ENCODE data around the gene SEC14L1.
"Not testable (repeated sequence)": the region's sequence is repeated elsewhere in the genome, so short reads cannot be mapped to it uniquely, and the experiment has no call there.

The SEC14L1 gene

GRCh38 chr17:77143306-77143705 is 2.5 kb downstream of the SEC14L1 start:
- DNase-seq, result no peak

DNA sequence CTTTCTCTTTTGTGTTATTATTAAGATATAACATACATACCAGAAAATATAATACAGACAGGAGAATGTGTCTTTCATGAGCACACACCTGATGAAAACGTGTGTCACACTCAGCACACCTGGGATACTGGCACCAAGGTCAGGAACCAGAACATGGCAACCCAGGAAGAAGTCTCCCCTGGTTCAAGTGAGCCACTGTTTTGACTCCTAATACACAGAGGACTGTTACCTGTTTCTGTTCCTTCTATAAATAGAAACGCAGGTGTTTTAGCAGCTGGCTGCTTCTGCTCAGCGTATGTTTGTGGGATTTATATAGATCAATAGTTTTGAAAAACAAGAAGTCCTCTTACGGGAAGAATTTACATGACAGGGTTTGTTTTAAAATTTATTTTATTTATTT is 3.5 kb downstream of the SEC14L1 start:
- no peak for DNase-seq

- no peak for DNase-seq
These were observed 4.4 kb downstream of the SEC14L1 start for GRCh38 chr17:77145224-77145611.

GRCh38 chr17:77145612-77146245 is 5.0 kb downstream of the SEC14L1 start:
- DNase-seq, result no peak

- DNase-seq, result no peak
These were observed 5.5 kb downstream of the SEC14L1 start for GRCh38 chr17:77146246-77146632.

DNA sequence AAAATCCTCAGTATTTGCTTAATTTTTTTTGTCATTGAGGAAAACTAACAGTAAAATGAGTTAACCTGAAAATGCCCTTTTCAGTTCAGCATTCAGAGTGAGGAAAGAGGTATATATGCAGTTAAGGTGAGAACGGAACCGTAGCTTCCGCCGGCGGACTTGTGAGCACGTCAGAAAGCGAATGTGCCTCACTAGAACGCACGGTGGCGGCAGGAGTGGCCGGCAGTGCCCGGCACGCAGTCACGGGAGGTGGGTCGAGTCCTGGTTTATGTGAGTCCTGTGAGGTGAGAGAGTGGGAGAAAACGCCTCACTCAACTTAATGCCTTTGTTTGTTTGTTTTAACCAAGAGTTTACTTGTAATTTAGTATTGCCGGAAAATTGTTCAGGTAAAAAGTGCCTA is 6.1 kb downstream of the SEC14L1 start:
- no peak for DNase-seq

DNA sequence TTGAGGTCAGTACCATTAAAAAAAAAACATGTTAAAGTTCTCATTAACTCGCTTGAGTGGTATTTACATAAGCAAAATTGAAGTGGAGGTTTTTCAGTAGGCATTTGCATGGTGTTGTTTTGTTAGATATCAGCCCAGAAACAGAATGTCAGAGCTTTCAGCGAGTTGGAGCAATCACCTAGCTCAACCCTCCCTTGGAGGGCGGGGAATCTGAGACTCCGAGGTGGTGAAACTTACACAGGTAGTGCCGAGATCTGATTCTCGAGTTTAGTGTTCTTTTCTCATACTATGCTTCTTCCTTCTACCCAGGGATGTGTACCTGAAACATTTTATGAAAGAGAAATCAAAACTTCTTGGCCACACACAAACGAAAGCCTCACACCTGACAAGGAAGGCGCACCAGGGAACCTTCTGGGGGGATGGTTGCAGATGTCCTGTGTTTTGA is 6.6 kb downstream of the SEC14L1 start:
- DNase-seq, result no peak

DNA sequence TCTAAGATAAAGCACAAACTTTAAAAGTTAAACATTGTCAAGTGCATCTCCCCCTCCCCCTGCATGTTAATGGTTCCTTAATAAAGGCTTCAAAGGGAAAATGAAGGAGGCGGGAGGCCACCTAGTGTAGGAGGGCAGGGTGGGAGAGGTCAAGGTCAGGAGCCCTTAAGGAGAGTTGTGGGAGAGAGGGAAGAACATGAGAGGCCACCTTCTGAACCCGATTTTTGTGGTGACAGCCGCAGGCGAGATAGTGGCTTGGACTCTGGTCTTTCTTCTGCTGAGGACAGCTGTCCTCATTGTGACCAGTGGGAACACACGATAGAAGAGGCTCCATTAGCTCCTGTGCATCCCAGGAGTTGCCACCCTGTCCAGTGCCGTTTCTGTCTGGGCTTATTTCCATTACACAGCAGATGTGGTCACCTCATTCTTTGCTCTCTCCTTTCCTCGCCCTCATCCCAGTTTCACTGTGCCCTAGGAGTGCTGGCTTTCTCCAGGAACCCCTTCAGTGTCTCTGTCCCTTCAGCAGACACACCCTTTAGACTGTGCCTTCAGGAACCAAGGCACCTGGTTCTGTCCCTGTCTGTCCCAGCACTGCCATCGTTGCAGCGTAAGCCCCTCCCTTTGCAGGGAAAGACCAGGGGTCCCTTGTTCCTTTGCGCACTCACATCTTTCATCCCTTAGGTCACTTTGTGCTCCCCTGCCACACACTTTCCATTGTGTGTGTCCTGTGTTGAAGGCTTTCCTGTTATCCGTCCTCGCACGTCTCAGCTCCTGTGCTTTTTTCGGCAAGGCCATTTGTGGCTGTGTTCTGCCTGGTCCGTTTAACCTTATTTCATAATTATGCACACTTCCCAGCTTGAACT is 7.5 kb downstream of the SEC14L1 start:
- no peak for DNase-seq

DNA sequence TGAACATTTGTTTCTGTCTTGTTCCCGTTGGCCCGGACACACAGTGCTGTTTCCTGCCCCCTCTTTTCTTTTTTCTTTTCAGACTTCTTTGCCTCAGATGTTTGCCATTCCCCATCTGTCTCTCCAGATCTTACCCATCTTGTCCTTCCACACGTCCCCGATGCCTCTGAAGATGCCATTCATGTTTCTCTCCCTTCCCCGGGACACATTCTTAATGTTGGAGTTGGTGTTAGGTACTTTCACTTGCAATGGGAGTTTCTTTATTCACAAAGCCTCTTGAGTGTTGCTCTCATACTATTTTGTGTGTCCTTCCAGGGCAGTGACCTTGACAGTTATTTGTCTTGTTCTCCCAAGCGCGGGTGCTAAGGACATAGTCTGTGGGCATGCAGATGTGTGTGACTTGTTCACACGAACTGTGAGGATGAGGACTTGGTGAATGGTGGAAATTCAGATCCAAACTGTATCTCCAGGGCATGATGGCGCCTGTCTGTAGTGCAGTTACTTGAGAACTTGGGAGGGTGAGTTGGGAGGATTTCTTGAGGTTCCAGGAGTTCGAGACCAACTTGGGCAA is 8.3 kb downstream of the SEC14L1 start:
- no peak for DNase-seq

DNA sequence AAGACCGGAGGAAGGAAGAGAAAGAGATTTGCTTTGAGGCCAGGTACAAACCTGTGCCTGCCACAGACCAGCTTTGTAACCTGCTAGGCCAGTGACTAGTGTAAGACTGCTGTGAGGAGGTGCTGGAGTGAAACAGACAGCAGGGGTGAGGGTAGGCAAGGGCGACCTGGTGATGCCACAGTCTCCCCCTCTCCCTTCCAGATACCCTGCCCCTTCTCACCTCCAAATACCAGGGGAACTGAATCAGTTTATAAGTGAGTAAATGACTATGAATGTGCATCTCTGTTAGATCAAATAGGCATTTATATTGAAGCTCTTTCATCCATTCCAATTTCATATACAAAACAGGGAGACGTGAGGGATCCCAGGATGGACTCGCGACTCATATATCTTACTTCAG is 9.4 kb downstream of the SEC14L1 start:
- no peak for DNase-seq

DNA sequence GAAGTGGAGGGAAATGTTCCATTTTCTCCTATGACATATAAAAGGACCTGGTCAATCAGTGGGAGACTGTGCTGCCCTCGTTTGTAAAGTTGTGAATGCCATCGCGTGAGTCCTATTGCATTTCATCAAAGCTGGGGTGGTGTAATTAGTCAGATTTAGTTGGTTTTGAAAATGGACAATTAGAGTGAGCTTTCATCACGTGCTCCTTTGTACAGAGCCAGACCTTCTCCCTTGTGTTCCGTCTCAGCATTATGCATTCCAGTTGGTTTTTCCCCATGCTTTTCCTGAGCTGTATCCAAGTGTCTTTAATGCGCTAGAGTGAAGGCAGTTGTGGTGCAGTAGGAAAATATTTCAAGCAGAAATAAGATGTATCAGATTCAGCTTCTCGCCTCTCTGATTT is 10.4 kb downstream of the SEC14L1 start:
- DNase-seq, result no peak

DNA sequence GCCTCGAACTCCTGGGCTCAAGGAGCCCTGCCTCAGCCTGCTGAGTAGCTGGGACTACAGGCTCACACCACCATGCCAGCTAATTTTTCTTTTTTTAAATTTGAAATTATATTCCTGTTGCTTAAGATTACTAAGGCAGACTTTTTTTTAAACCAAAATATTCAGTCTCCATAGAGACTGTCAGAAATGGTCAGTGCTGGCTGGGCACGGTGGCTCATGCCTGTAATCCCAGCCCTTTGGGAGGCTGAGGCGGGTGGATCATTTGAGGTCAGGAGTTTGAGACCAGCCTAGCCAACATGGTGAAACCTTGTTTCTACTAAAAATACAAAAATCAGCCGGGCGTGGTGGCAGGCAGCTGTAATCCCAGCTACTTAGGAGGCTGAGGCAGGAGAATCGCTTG is 11.3 kb downstream of the SEC14L1 start:
- not testable (repeated sequence) for DNase-seq

GRCh38 chr17:77153472-77153871 is 12.7 kb downstream of the SEC14L1 start:
- no peak for DNase-seq

- DNase-seq, result no peak
These were observed 13.3 kb downstream of the SEC14L1 start for GRCh38 chr17:77153999-77154586.

DNA sequence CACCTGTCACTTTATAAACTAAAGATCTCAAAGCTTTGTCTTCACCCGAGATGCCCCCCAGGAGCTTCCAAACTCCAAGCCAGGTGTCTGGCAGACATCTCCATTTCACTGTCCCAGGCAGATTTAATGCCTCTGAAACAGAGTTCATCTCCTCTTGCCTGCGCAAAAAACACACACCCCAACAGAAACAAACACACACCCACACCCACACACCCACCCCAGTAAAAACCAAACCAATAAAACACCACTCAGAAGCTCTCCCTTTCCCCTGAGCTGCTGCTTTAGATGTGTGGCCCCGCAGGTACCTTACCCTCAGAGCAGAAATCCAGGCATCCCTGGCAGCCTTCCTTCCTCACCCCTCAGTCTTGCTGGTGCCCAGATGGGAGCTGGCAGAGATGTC is 14.4 kb downstream of the SEC14L1 start:
- DNase-seq, result no peak

- not testable (repeated sequence) for DNase-seq
These were observed 17.0 kb downstream of the SEC14L1 start for GRCh38 chr17:77157766-77158165.

DNA sequence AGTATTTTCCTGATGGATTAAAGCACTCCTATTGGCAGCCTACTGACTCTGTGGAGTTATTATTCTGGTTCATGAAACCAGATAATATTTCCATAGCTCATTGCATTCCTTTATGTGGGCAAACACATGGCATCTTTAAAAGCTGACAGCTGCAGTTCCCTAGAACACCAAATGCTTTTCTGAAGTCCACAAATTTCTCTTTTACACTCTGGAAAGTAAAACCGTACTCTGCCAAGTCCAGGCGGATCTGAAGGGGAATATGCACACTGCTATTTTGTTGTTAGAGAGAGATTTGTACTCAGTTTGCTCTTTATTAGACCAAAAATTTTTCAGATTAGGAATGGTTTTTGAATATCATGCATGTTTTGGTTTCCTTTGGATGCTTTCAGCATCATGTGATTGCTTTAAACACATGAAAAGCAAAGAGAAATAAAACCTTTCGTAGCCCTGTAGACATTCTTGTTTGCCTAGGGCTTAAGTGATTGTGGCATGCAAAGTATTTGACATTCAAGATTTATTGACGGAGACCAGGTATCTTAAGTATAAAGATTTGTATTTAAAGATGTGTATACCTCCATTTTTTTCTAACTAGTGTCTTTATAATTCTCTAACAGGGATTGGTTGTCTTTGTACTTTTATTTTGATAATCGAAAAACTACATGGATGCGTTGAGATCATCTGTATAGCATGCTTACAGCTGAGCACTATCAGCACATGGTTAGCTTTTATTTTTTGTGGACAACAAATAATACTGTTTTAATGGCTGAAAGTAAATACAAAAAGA is 19.5 kb downstream of the SEC14L1 start:
- DNase-seq, result peak; percentile 39

- DNase-seq, result no peak
These were observed 20.2 kb downstream of the SEC14L1 start for GRCh38 chr17:77160875-77161530.

- DNase-seq, result no peak
These were observed 21.2 kb downstream of the SEC14L1 start for GRCh38 chr17:77161953-77162352.

GRCh38 chr17:77163001-77163400 is 22.2 kb downstream of the SEC14L1 start:
- no peak for DNase-seq

- DNase-seq, result no peak
These were observed 22.9 kb downstream of the SEC14L1 start for GRCh38 chr17:77163511-77164280.

All from NCI-H446 treated with DMSO at 0.1 percent for 48 hours (cell line).